Naive B cell (primary cell): ENCODE data around the gene F11R. TPM values are rescaled to one million over a fixed set of nuclear protein-coding genes. Genes with fewer than 3 reads are reported as not detected.
"Not testable (repeated sequence)": the region's sequence is repeated elsewhere in the genome, so short reads cannot be mapped to it uniquely, and the experiment has no call there.

ENCODE experiments used
- ATAC-seq, 2 donors: fragments of 150-1000 bp; cut with Tn5 transposase; 2 replicates each; pipeline ENCODE4 v1.10.0; 2021; ENCODE audit warnings: low read depth in 2 of 2, mild to moderate bottlenecking in 2 of 2, moderate library complexity in 2 of 2
- DNase-seq: peaks from one replicate; pipeline ENCODE4 v3.0.0; 2022
- H3K27ac Mint-ChIP-seq, 6 donors: one replicate each; pipeline ENCODE4 v1.8.0; 2020 to 2022; ENCODE audit warnings: mild to moderate bottlenecking in 6 of 6, mixed read lengths in 6 of 6, moderate library complexity in 5 of 6, inconsistent platforms in 2 of 6
- H3K27me3 Mint-ChIP-seq, 3 donors: one replicate each; pipeline ENCODE4 v1.8.0; 2021 to 2022; ENCODE audit warnings: mixed read lengths in 3 of 3, mild to moderate bottlenecking in 1 of 3
- H3K36me3 Mint-ChIP-seq, 2 donors: one replicate each; pipeline ENCODE4 v1.8.0; 2020 to 2022; ENCODE audit warnings: mixed read lengths in 2 of 2, inconsistent platforms in 1 of 2, mild to moderate bottlenecking in 1 of 2
- H3K4me1 Mint-ChIP-seq, 3 donors: one replicate each; pipeline ENCODE4 v1.8.0; 2020 to 2022; ENCODE audit warnings: mixed read lengths in 3 of 3, inconsistent platforms in 1 of 3, mild to moderate bottlenecking in 1 of 3, moderate library complexity in 1 of 3
- H3K4me3 Mint-ChIP-seq, 8 donors: one replicate each; pipeline ENCODE4 v1.8.0; 2020 to 2022; ENCODE audit warnings: mild to moderate bottlenecking in 8 of 8, mixed read lengths in 8 of 8, moderate library complexity in 8 of 8, inconsistent platforms in 2 of 8
- H3K9me3 Mint-ChIP-seq, 7 donors: one replicate each; pipeline ENCODE4 v1.8.0; 2020 to 2022; ENCODE audit warnings: mixed read lengths in 7 of 7, mild to moderate bottlenecking in 5 of 7, inconsistent platforms in 2 of 7, moderate library complexity in 1 of 7
- polyA plus RNA-seq, 6 donors: library from polyadenylated mRNA; unstranded; fragments of 300-500 nt; fragmentation: Illumina TruSeq; gene quantifications; one replicate each; pipeline ENCODE4 v1.2.3, GENCODE V29; 2021; ENCODE audit warnings: low read depth in 6 of 6

F11R gene
- polyA plus RNA-seq, 6 donors from 2014 or later, result 5.2 to 9.2 (median 6.7) TPM

GRCh38 chr1:160945881-160946280 lies 75.1 kb downstream of the F11R start:
- H3K27me3 Mint-ChIP-seq, H3K27ac Mint-ChIP-seq, DNase-seq, H3K4me1 Mint-ChIP-seq, H3K36me3 Mint-ChIP-seq, ATAC-seq, H3K4me3 Mint-ChIP-seq, H3K9me3 Mint-ChIP-seq: not testable (repeated sequence)

Other genes with a start within 250 kb of the F11R start
- gene LY9, start 225.0 kb downstream of the F11R start, polyA plus RNA-seq, result 100 to 1,000 TPM; 143 to 230 (median 167) TPM
- gene CD244, start 158.3 kb downstream of the F11R start, polyA plus RNA-seq, result under 1 TPM in 5 of 6 donors, not detected in 1; 0.32 to 0.97 (median 0.71) TPM
- not detected for gene ITLN1, start 136.0 kb downstream of the F11R start, polyA plus RNA-seq
- not detected for gene ITLN2, start 66.3 kb downstream of the F11R start, polyA plus RNA-seq
- gene TSTD1, start 17.8 kb upstream of the F11R start, polyA plus RNA-seq, result 100 to 1,000 TPM; 477 to 790 (median 657) TPM
- 10 to 100 TPM in 3 of 6 donors, 1 to 10 TPM in 3; 4.4 to 23.9 (median 9.7) TPM for gene USF1, start 24.8 kb upstream of the F11R start, polyA plus RNA-seq
- gene ARHGAP30, start 48.7 kb upstream of the F11R start, polyA plus RNA-seq, result 100 to 1,000 TPM in 1 of 6 donors, 10 to 100 TPM in 5; 42.4 to 154 (median 82.6) TPM
- gene NECTIN4, start 68.4 kb upstream of the F11R start, polyA plus RNA-seq, result not detected
- 1 to 10 TPM in 5 of 6 donors, not detected in 1; 1.3 to 4.4 (median 2.3) TPM for gene KLHDC9, start 77.2 kb upstream of the F11R start, polyA plus RNA-seq
- 10 to 100 TPM; 64.0 to 93.7 (median 88.7) TPM for gene PFDN2, start 96.9 kb upstream of the F11R start, polyA plus RNA-seq
- gene NIT1, start 97.0 kb upstream of the F11R start, polyA plus RNA-seq, result 10 to 100 TPM; 21.3 to 30.1 (median 25.6) TPM
- 10 to 100 TPM; 36.4 to 55.3 (median 39.2) TPM for gene DEDD, start 111.5 kb upstream of the F11R start, polyA plus RNA-seq
- gene UFC1, start 132.8 kb upstream of the F11R start, polyA plus RNA-seq, result 100 to 1,000 TPM; 119 to 151 (median 133) TPM
- 10 to 100 TPM; 13.1 to 33.0 (median 18.5) TPM for gene USP21, start 138.3 kb upstream of the F11R start, polyA plus RNA-seq
- gene PPOX, start 145.3 kb upstream of the F11R start, polyA plus RNA-seq, result 10 to 100 TPM; 12.7 to 20.3 (median 14.0) TPM
- gene B4GALT3, start 156.4 kb upstream of the F11R start, polyA plus RNA-seq, result 10 to 100 TPM; 37.8 to 51.6 (median 45.6) TPM
- under 1 TPM in 1 of 6 donors, not detected in 5; 0.03 TPM for gene ADAMTS4, start 177.9 kb upstream of the F11R start, polyA plus RNA-seq
- 10 to 100 TPM; 66.1 to 98.8 (median 87.7) TPM for gene NDUFS2, start 181.2 kb upstream of the F11R start, polyA plus RNA-seq
- 10 to 100 TPM in 4 of 6 donors, 1 to 10 TPM in 2; 4.9 to 28.0 (median 12.4) TPM for gene FCER1G, start 194.1 kb upstream of the F11R start, polyA plus RNA-seq
- not detected for gene APOA2, start 202.5 kb upstream of the F11R start, polyA plus RNA-seq
- gene TOMM40L, start 204.9 kb upstream of the F11R start, polyA plus RNA-seq, result 1 to 10 TPM; 1.5 to 5.8 (median 4.4) TPM
- gene NR1I3, start 217.1 kb upstream of the F11R start, polyA plus RNA-seq, result not detected
- gene PCP4L1, start 237.6 kb upstream of the F11R start, polyA plus RNA-seq, result not detected